GM19455 (cell line): Measurements from ENCODE around the gene RADX.

Experiments
- ATAC-seq: cut with Tn5 transposase; IDR thresholded peaks from one replicate; pipeline ENCODE4 v1.9.1; 2021; ENCODE audit not compliant: unreplicated experiment

RADX gene

DNA sequence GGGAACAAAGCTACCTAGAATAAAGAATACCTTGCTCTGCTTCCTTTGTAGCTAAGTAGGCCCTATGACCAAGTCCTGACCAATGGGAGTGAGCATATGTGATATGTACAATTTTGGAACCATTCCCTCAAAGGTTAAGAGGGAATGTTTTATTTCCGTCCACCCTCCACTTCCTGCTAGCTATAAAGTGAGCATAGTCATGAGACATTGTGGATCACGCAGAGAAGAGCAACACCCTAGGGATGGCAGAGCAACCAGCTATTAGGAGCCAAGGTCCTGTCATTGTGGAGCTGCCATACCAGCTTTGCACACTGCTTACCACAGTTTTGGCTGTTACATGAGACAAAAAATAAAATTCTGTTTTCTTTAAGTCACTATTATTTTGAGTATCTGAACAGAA, 68.9 kb downstream of the RADX start:
- ATAC-seq, result no peak

DNA sequence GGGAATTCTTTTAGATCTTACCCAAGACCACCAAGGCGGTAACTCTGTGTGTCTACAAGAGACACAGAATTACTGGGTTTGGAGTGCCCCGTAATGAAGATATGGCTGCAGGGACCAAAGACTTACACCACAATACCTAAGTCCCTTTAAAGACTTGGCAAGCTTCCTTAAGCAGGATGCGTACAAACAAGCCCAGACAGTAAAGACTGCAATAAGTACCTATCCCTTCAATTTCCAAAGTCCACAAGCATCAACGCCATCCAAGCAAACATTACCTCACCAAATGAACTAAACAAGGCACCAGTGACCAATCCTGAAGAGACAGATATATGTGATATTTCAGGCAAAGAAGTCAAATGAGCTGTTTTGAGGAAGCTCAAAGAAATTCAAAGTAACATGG, 72.4 kb downstream of the RADX start:
- no peak for ATAC-seq

DNA sequence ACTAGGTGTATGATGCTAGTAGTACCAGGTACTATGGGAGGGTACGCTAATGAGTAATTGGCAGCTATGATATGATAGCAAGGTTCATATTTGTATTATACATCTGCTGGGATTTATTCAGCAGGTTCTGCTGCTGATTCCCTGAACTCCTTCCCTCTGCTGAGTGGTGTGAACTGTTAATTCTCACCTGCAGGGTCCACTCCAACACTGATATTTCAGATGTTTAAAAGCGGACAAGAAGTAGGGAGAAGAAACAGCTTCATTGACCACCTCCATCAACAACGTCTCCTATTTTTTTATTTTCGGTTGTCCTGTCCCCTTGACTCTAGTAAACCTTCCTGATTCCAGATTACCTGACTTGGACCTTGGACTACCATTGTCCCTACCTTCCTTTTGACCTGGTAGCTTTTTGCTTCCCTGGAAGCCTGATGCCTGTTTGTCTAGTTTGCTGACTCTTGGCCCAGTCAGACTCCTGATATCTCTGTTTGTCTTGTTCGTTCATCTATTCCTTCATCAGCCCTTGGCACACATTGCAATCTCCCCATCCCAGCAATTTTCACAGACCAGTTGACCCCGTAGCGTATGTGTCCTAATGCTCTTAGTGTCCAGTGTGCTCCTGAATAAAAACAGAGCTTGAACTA, 80.8 kb downstream of the RADX start:
- no peak for ATAC-seq

DNA sequence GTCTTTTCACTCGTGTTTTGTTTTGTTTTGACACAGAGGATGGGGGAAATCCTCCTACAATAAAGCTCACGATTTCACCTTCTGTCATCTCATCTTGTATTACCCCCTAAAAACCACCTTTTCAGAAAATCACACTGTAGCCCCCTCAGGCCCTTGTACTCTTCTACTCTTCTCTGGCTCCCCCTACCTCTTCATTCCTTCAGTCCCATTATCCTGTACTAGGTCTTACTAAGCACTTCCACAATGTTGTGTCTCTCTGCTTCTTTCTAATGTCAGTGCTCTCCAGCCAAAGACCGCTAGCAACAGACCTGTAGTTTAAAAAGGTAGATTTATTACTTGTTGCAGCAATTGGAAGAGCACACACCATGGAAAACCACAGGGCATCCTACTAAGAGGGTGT, 84.7 kb downstream of the RADX start:
- ATAC-seq, result no peak

DNA sequence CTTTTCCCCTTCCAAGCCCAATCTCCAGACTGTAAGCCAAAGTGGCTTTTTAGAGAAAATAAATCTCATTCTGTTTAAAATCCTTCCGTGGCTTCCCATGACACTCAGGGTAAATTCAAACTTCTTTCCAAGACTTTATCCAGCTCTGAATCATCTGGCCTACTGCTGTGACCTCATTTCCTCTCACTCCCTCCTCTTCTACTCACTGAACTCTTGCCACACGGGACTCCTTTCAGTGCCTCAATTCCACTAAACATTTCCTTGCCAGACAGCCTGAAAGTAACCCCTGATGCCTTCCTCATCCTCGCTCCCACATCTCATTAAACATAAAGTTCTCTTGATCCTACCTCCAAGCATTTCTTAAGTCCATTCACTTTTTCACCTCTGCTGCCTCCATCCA, 86.9 kb downstream of the RADX start:
- no peak for ATAC-seq

DNA sequence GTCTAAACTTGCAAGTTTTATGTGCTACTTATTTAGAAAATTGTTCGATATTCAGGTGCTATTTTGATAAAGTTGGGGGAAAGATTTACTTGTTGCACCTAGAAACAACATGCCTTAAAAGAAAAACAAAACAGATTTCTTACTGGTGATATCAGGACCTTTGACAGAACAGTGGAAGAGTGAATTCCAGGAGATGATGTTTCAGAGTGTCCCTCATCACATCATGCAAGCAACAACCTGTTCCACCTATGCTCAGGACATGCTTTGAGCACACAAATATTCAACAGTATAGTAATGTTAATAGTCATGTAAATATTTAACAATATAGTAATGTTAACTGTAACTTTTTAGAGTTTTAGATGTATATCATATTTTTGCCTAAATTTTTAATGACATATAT, 90.9 kb downstream of the RADX start:
- ATAC-seq, result no peak

DNA sequence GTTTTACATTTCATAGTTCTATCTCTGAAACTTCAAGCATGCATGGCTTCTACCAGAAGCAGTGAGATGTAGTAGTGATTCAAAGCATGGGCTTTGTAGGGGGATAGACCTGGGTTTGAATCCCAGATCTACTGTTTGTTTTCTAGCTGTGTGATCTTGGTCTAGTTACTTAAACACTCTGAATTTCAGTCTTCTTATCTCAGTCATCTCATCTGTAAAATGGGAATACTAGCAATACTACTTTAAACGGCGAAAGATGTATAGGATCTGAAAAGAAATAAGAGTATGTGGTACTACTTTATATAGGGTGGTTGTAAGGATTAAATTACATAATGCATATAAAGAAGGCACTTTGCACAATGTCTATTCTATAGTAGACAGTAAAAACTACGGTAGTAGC, 94.7 kb downstream of the RADX start:
- ATAC-seq, result no peak

DNA sequence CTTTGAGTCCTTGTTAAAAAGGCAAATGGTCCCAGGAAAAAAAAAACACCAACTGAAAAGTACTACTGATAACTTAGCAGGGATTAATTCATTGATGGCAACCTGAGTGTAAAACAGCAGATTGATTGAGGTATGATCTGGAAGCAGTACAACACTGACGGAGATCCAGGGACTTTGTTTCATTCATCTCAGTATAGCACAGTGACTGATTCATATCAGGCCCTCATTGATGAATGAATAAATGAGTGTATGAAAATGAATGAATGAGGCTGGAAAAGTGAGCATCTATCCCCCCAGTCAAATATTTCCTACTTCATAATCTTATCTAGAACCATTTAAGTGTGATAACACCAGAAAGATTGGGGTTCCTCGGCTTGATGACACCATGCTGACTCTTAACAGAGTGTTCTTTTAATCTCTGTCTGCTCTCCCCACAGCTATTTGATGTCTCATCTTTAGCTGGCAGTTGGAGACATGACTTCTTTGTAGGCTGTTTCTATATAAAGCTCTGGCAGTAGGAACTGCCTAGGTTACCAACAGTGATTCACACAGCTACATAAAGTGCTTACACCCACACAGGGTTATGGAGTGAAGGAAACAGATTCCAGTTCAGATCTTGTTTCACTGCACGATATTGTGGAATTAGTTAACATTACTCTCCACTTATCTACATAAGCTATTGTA, 96.1 kb downstream of the RADX start:
- no peak for ATAC-seq

DNA sequence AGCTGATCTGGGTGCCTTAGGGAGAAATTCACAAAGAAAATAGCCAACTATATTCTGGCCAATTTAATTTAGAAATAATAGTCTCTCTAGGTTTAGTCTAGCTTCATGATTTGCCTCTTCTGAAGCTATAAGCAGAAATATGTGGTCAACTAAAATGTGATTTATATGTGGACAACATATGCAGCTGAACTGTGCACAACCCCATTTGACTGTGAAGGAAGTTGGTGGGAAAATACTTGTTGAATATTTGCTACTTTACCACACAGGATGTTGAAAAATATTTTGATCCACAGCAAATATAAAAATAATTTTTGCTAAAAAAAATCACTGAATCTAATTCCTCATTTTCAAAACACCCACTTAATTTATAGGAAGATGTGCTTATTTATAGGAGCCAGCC, 99.0 kb downstream of the RADX start:
- ATAC-seq, result no peak

DNA sequence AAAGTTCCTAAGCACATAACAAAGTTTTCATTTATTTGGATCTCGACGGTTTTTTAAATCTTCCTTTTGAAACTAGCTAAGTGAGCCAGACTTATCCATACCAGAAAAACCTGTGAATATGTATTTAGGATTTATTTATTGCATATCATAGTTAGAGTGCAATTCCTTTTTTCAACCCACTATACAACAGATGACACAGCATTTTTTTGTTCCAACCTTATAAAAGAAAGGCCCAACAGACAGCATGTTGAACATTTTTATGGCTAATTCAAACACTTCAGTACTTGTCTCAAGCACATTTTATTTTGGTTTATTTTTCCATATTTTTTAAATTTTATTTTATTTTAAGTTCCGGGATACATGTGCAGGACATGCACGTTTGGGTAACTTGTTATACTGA, 99.6 kb downstream of the RADX start:
- ATAC-seq, result no peak

DNA sequence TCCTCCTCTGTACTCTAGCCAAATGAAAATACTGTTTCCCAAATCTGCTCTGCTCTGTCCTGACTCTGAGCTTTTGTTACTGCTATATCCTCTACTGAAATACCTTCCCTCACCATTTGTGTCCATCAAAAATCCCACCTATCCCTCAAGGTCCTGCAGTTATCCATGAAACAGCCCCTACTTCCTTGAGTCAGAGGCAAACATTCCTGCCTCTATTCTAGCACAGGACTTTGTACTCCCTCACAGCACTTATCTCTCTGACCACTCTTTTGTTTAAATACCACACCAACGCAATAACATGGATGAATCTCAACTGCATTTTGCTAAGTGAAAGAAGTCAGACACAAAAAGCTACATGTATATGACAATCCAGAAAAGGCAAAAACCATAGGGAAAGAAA, 104.2 kb downstream of the RADX start:
- no peak for ATAC-seq

DNA sequence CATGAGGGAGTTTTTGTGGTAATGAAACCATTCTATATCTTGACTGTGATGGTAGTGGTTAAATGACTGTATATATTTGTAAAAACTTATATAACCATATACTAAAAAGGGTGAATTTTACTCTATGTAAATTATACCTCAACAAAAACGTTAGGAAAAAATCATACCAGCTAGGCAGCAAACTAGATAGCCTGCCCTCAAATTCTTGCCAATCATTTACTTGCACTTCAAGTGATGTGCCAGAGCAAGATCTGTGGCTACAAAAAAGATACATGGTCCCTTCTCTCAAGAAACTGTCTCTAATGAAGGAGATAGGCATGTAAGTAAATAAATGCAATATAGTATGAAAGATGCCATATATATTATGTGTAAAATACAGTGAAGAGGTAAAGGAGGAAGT, 104.7 kb downstream of the RADX start:
- no peak for ATAC-seq

DNA sequence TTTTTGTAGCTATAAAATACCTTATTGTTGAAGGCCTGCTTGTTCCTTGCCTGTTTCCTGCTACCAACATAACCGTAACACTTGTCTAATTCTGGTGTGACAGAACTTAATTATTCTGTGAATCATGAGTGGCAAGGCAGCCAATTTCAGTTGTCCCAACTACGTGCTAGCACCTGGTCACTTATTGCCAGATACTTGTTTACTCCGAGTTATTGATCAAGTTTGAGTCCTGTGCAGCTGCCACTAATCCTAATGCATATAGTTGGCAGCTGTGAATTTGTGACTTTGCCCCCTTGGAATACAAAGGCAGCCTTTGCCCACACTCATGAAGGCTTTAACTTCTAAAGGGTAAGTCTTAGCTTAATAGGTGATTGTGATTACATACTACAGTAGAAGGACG, 106.9 kb downstream of the RADX start:
- ATAC-seq, result no peak

DNA sequence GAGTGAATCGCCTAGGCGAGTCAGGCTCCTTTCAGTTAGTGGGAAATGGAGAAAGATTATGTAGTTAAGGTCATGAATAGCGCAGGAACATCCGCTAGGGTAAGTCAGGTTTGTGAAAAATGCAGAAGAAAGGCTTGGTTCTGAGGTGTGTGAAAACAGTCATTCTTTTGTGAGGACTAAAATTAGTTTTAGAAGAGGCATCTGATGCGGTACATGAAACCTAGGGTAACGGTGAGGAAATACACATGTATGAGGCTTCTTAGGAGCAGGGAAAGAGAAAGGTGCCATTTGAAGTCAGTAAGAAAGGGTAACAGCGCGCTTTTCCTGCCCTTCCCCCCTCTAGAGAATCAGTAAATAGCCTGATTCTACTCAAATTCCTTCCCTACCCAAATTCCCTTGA, 114.2 kb downstream of the RADX start:
- no peak for ATAC-seq

DNA sequence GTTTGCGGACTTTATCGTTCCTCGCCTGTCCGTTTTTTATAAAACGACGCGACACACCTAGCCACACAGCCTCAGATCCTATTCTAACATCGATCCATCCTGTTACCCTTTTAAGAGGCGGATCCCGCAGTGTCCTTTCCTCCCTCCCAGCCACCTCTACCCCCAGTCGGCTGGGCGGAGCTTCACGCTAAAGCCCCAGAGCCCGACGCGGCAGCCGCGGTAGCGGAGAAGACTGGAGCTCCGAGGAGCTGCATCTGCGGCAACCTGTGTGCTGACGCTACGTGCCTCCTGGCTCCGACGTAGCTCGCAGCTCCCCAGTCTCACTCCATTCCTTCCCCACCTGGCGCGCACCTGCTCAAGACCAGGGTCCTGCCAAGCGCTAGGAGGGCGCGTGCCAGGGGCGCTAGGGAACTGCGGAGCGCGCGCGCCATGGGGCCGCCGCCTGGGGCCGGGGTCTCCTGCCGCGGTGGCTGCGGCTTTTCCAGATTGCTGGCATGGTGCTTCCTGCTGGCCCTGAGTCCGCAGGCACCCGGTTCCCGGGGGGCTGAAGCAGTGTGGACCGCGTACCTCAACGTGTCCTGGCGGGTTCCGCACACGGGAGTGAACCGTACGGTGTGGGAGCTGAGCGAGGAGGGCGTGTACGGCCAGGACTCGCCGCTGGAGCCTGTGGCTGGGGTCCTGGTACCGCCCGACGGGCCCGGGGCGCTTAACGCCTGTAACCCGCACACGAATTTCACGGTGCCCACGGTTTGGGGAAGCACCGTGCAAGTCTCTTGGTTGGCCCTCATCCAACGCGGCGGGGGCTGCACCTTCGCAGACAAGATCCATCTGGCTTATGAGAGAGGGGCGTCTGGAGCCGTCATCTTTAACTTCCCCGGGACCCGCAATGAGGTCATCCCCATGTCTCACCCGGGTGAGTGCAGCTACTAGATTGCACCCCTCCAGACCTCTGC, 115.0 kb downstream of the RADX start, which contains the start of gene RNF128:
Gene RNF128 (plus strand): TSS at position 217 of the 953 bp plus-strand sequence. CDS start 213 bp downstream, at position 430.
- no peak for ATAC-seq

DNA sequence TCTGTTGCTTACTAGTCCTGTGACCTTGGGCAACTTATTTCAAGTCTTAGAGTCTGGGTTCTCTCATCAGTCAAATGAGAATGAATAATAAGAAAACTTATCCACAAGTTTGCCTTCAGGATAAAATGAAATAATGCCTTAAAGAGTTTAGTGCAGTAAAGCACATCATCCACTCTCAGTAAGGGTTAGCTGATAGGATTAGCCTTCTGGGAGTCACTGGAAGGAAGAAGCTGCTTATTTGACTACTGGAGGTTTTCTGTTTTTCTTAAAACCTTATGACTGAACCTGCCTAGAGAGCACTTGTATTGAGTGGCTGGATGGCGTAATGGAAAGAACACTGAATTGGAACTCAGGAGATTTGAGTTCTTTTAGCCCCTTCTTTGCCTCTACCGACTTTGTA, 116.6 kb downstream of the RADX start:
- no peak for ATAC-seq
